Stimulated activated CD8-positive, alpha-beta memory T cell treated with anti-CD3 and anti-CD28 coated beads, Interleukin-12 subunit alpha, Interleukin-12 subunit beta, amount 100 ng/mL, for 4 hours (primary cell): Measurements from ENCODE around the gene CLASP1.
"Not testable (repeated sequence)": the region's sequence is repeated elsewhere in the genome, so short reads cannot be mapped to it uniquely, and the experiment has no call there.

Experiments used
- DNase-seq: peaks from one replicate; pipeline ENCODE4 v3.0.0-alpha.2; 2020; ENCODE audit warnings: low read depth

The CLASP1 gene

GRCh38 chr2:121319941-121320340 lies 329.3 kb downstream of the CLASP1 start:
- no peak for DNase-seq

GRCh38 chr2:121316986-121317385 lies 332.3 kb downstream of the CLASP1 start:
- no peak for DNase-seq

- not testable (repeated sequence) for DNase-seq
These were observed 335.6 kb downstream of the CLASP1 start for GRCh38 chr2:121313701-121314100.

GRCh38 chr2:121309801-121310200 lies 339.5 kb downstream of the CLASP1 start:
- DNase-seq, result no peak

GRCh38 chr2:121309323-121309722 lies 339.9 kb downstream of the CLASP1 start:
- no peak for DNase-seq

- DNase-seq, result no peak
These were observed 342.2 kb downstream of the CLASP1 start for GRCh38 chr2:121307048-121307447.

- no peak for DNase-seq
These were observed 344.3 kb downstream of the CLASP1 start for GRCh38 chr2:121304941-121305340.

GRCh38 chr2:121303531-121304263 lies 345.6 kb downstream of the CLASP1 start:
- no peak for DNase-seq

- DNase-seq, result not testable (repeated sequence)
These were observed 348.1 kb downstream of the CLASP1 start for GRCh38 chr2:121301190-121301589.

- DNase-seq, result no peak
These were observed 350.8 kb downstream of the CLASP1 start for GRCh38 chr2:121298476-121298875.

GRCh38 chr2:121297866-121298265 lies 351.4 kb downstream of the CLASP1 start:
- not testable (repeated sequence) for DNase-seq

- DNase-seq, result no peak
These were observed 351.9 kb downstream of the CLASP1 start for GRCh38 chr2:121297217-121297830.

- no peak for DNase-seq
These were observed 353.2 kb downstream of the CLASP1 start for GRCh38 chr2:121295911-121296650.

- no peak for DNase-seq
These were observed 354.1 kb downstream of the CLASP1 start for GRCh38 chr2:121294881-121295840.

GRCh38 chr2:121293450-121294325 lies 355.6 kb downstream of the CLASP1 start:
- no peak for DNase-seq

GRCh38 chr2:121291251-121291580 lies 358.0 kb downstream of the CLASP1 start:
- no peak for DNase-seq

- DNase-seq, result no peak
These were observed 360.0 kb downstream of the CLASP1 start for GRCh38 chr2:121289271-121289670.

- DNase-seq, result no peak
These were observed 360.6 kb downstream of the CLASP1 start for GRCh38 chr2:121288454-121289231.

GRCh38 chr2:121287956-121288355 lies 361.3 kb downstream of the CLASP1 start:
- DNase-seq, result no peak
